H9 (cell line): ENCODE results near the gene VILL. TPM values are rescaled to one million over a fixed set of nuclear protein-coding genes. Genes with fewer than 3 reads are reported as not detected.

Experiments used
- DNase-seq: peaks from one replicate; pipeline ENCODE4 v3.0.0-alpha.2; 2017
- H2AFZ ChIP-seq: one replicate; pipeline ENCODE4 v1.6.1; 2013; ENCODE audit warnings: mild to moderate bottlenecking, low read length, control low read depth, moderate library complexity
- H2AK5ac ChIP-seq: 2 replicates; pipeline ENCODE4 v1.6.1; 2013; ENCODE audit warnings: low read length, control low read depth, mixed read lengths; ENCODE audit not compliant: insufficient read length
- H2BK120ac ChIP-seq: one replicate; pipeline ENCODE4 v1.6.1; 2013; ENCODE audit warnings: low read depth, mild to moderate bottlenecking, low read length, control low read depth, inconsistent platforms; ENCODE audit not compliant: poor library complexity, severe bottlenecking
- H2BK12ac ChIP-seq: 2 replicates; pipeline ENCODE4 v1.6.1; 2013; ENCODE audit warnings: low read length, control low read depth, mixed read lengths, low read depth; ENCODE audit not compliant: insufficient read length
- H2BK15ac ChIP-seq: 2 replicates; pipeline ENCODE4 v1.6.1; 2013; ENCODE audit warnings: low read depth, low read length, control low read depth
- H2BK20ac ChIP-seq: one replicate; pipeline ENCODE4 v1.6.1; 2013; ENCODE audit warnings: low read depth, mild to moderate bottlenecking, low read length, control low read depth, inconsistent platforms; ENCODE audit not compliant: poor library complexity, severe bottlenecking
- H2BK5ac ChIP-seq: 2 replicates; pipeline ENCODE4 v1.6.1; 2013; ENCODE audit warnings: low read length, control low read depth, mixed read lengths; ENCODE audit not compliant: insufficient read length
- H3K14ac ChIP-seq: 2 replicates; pipeline ENCODE4 v1.6.1; 2013; ENCODE audit warnings: low read length, control low read depth; ENCODE audit not compliant: insufficient read depth
- H3K18ac ChIP-seq: 2 replicates; pipeline ENCODE4 v1.6.1; 2013; ENCODE audit warnings: low read depth, mild to moderate bottlenecking, mixed read lengths, low read length, control low read depth; ENCODE audit not compliant: insufficient read length
- H3K23ac ChIP-seq: 2 replicates; pipeline ENCODE4 v1.6.1; 2013; ENCODE audit warnings: low read length, control low read depth, mixed read lengths, low read depth; ENCODE audit not compliant: insufficient read length
- H3K23me2 ChIP-seq: 2 replicates; pipeline ENCODE4 v1.6.1; 2013; ENCODE audit warnings: low read depth, mild to moderate bottlenecking, mixed read lengths, low read length, control low read depth; ENCODE audit not compliant: insufficient read length, poor library complexity, severe bottlenecking
- H3K27ac ChIP-seq: 2 replicates; pipeline ENCODE4 v1.5.1; 2013; ENCODE audit warnings: low read length, control low read depth, mixed read lengths, low read depth; ENCODE audit not compliant: insufficient read length
- H3K27me3 ChIP-seq: 2 replicates; pipeline ENCODE4 v1.6.1; 2013; ENCODE audit warnings: low read length, control low read depth, inconsistent platforms; ENCODE audit not compliant: insufficient read depth
- H3K4ac ChIP-seq: 2 replicates; pipeline ENCODE4 v1.6.1; 2013; ENCODE audit warnings: low read depth, mild to moderate bottlenecking, control low read depth, inconsistent platforms, low read length, moderate library complexity
- H3K4me1 ChIP-seq: 2 replicates; pipeline ENCODE4 v1.6.1; 2013; ENCODE audit warnings: low read length, control low read depth, inconsistent platforms; ENCODE audit not compliant: insufficient read depth
- H3K4me2 ChIP-seq: 2 replicates; pipeline ENCODE4 v1.6.1; 2013; ENCODE audit warnings: low read length, control low read depth, mixed read lengths; ENCODE audit not compliant: insufficient read length, insufficient read depth
- H3K56ac ChIP-seq: 2 replicates; pipeline ENCODE4 v1.6.1; 2013; ENCODE audit warnings: low read depth, mild to moderate bottlenecking, mixed read lengths, low read length, control low read depth; ENCODE audit not compliant: insufficient read length
- H3K79me1 ChIP-seq: 2 replicates; pipeline ENCODE4 v1.6.1; 2013; ENCODE audit warnings: low read depth, mild to moderate bottlenecking, moderate library complexity, low read length, control low read depth, inconsistent platforms; ENCODE audit not compliant: insufficient read depth, poor library complexity, severe bottlenecking
- H3K79me2 ChIP-seq: 2 replicates; pipeline ENCODE4 v1.6.1; 2013; ENCODE audit warnings: low read length, control low read depth, inconsistent platforms; ENCODE audit not compliant: insufficient read depth
- H3K9ac ChIP-seq: 2 replicates; pipeline ENCODE4 v1.6.1; 2013; ENCODE audit warnings: low read length, control low read depth, mixed read lengths; ENCODE audit not compliant: insufficient read length; ENCODE audit errors: extremely low read depth
- H3K9me3 ChIP-seq: one replicate; pipeline ENCODE4 v1.6.1; 2013; ENCODE audit warnings: low read depth, low read length, inconsistent platforms; ENCODE audit not compliant: control insufficient read depth
- H3T11ph ChIP-seq: one replicate; pipeline ENCODE4 v1.6.1; 2013; ENCODE audit warnings: mild to moderate bottlenecking, low read length, control low read depth, inconsistent platforms
- H4K20me1 ChIP-seq: one replicate; pipeline ENCODE4 v1.6.1; 2013; ENCODE audit not compliant: control insufficient read depth, insufficient read length, insufficient read depth
- H4K5ac ChIP-seq: 2 replicates; pipeline ENCODE4 v1.6.1; 2013; ENCODE audit warnings: low read depth, mild to moderate bottlenecking, mixed read lengths, low read length, control low read depth; ENCODE audit not compliant: insufficient read length
- H4K8ac ChIP-seq: replicated peaks from 2 replicates; pipeline ENCODE4 v1.6.1; 2013; ENCODE audit warnings: low read length, control low read depth, mixed read lengths, low read depth; ENCODE audit not compliant: insufficient read length
- H4K91ac ChIP-seq: 2 replicates; pipeline ENCODE4 v1.6.1; 2013; ENCODE audit warnings: low read depth, mild to moderate bottlenecking, moderate library complexity, mixed read lengths, low read length, control low read depth; ENCODE audit not compliant: insufficient read length
- H3K27ac Mint-ChIP-seq, 3 experiments: 2 replicates in 2 of 3; 3 replicates in 1 of 3; pipeline ENCODE4 v1.8.0; 2020 to 2021; ENCODE audit warnings: mixed read lengths in 3 of 3, mild to moderate bottlenecking in 1 of 3, moderate library complexity in 1 of 3
- H3K27me3 Mint-ChIP-seq: 2 replicates; pipeline ENCODE4 v1.8.0; 2021; ENCODE audit warnings: low read depth, mild to moderate bottlenecking, moderate library complexity, mixed read lengths
- H3K36me3 Mint-ChIP-seq, 3 experiments: 2 replicates in 2 of 3; 3 replicates in 1 of 3; pipeline ENCODE4 v1.8.0; 2020 to 2021; ENCODE audit warnings: low read depth in 3 of 3, mixed read lengths in 3 of 3; ENCODE audit not compliant: insufficient read depth in 1 of 3
- H3K4me1 Mint-ChIP-seq, 2 experiments: 2 replicates each; pipeline ENCODE4 v1.8.0; 2020; ENCODE audit warnings: mixed read lengths in 2 of 2
- H3K4me3 Mint-ChIP-seq, 2 experiments: 2 replicates in 1 of 2; 3 replicates in 1 of 2; pipeline ENCODE4 v1.8.0; 2020 to 2021; ENCODE audit warnings: mild to moderate bottlenecking in 2 of 2, mixed read lengths in 2 of 2, moderate library complexity in 1 of 2
- H3K9me3 Mint-ChIP-seq, 2 experiments: 2 replicates in 1 of 2; 3 replicates in 1 of 2; pipeline ENCODE4 v1.8.0; 2020; ENCODE audit warnings: mild to moderate bottlenecking in 2 of 2, mixed read lengths in 2 of 2, moderate library complexity in 1 of 2
- WGBS: extraction: QIAGEN DNeasy Blood & Tissue Kit; methylation state at CpG from one replicate; pipeline ENCODE4 v1.1.7; 2013; ENCODE audit warnings: missing lambda C conversion rate, low lambda C conversion rate, mixed read lengths; ENCODE audit not compliant: insufficient read length; ENCODE audit errors: extremely low coverage; 5-methylcytosine and 5-hydroxymethylcytosine counted together
- total RNA-seq: library from RNA; stranded (reverse); gene quantifications from 2 replicates; pipeline ENCODE4 v1.2.1, GENCODE V29; 2021
- TF ChIP-seq, protein P1 (sequence below): fragments of 200-600 bp; sonication (generic); conservative IDR thresholded peaks from 3 replicates; pipeline ENCODE4 v1.8.0; 2021; ENCODE audit warnings: antibody characterized with exemption, mild to moderate bottlenecking

The VILL gene
- total RNA-seq, 1 experiment from 2014 or later: 3.2 TPM

DNA sequence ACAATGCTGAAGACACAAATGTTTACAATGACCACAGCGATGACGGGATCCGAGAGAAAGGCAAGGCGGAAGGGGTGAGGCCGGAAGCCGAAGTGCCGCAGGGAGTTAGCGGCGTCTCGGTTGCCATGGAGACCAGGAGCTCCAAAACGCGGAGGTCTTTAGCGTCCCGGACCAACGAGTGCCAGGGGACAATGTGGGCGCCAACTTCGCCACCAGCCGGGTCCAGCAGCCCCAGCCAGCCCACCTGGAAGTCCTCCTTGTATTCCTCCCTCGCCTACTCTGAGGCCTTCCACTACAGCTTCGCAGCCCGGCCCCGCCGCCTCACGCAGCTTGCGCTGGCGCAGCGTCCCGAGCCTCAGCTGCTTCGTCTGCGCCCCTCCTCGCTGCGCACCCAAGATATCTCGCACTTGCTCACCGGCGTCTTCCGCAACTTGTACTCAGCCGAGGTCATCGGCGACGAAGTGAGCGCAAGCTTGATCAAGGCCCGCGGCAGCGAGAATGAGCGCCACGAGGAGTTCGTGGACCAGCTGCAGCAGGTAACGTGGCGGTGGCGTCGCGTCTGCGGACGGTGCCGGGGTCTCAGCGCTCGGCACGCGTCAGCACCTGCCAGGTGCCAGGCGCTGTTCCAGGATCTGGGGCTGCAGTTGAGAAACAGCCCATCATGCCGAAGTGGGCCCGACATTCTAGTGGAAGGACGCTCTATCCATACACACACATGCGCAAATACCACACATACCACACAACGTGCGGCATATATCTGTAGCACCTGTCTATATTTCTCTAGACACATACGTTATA lies 48.7 kb downstream of the VILL start, which contains the start of gene DLEC1:
Gene DLEC1, plus strand, starts transcription at position 108 of the 798 bp plus-strand sequence. Its CDS starts 18 bp downstream, at position 126.
- Histone ChIP-seq H3K18ac (peak within 1 kb of the TSS; percentile 3), H3K27me3 (peaks cover 6% of the 10 kb centered on the region; the same call in 1 of the 2 replicates), H3K23ac (no peak within 1 kb of the TSS), H3K23me2 (peaks cover 10% of the 10 kb centered on the region), H3K9me3 (no peaks in the 10 kb centered on the region), H4K5ac (no peak within 1 kb of the TSS), H2AK5ac (no peak within 1 kb of the TSS), H2BK20ac (no peak within 1 kb of the TSS), H3K4me2 (peak within 1 kb of the TSS; percentile 71), H4K20me1 (no peaks in the 10 kb centered on the region), H3K56ac (no peak within 1 kb of the TSS), H2BK5ac (no peak within 1 kb of the TSS), H3K79me2 (no peaks in the 10 kb centered on the region), H2BK15ac (no peak within 1 kb of the TSS), H3K14ac (no peak within 1 kb of the TSS), H2BK12ac (no peak within 1 kb of the TSS), H4K91ac (no peak within 1 kb of the TSS), H3T11ph (no peak within 1 kb of the TSS), H3K4me1 (no peaks in the 10 kb centered on the region; the same call in 1 of the 2 replicates), H4K8ac (no peak within 1 kb of the TSS), H3K27ac (no peak within 1 kb of the TSS), H3K4ac (no peak within 1 kb of the TSS), H2AFZ (peak within 1 kb of the TSS; percentile 88), H3K9ac (no peak within 1 kb of the TSS), H2BK120ac (no peak within 1 kb of the TSS), H3K79me1 (no peaks in the 10 kb centered on the region)
- H3K9me3 Mint-ChIP-seq: no peaks in the 10 kb centered on the region
- peaks cover 35% of the 10 kb centered on the region for H3K27me3 Mint-ChIP-seq
- peak within 1 kb of the TSS; percentile 70 to 78 for H3K4me3 Mint-ChIP-seq
- H3K36me3 Mint-ChIP-seq: no peaks in the 10 kb centered on the region
- peaks cover 10 to 15% of the 10 kb centered on the region in 2 experiments for H3K4me1 Mint-ChIP-seq
- no peak within 1 kb of the TSS for H3K27ac Mint-ChIP-seq
- TF ChIP-seq, protein P1, sequence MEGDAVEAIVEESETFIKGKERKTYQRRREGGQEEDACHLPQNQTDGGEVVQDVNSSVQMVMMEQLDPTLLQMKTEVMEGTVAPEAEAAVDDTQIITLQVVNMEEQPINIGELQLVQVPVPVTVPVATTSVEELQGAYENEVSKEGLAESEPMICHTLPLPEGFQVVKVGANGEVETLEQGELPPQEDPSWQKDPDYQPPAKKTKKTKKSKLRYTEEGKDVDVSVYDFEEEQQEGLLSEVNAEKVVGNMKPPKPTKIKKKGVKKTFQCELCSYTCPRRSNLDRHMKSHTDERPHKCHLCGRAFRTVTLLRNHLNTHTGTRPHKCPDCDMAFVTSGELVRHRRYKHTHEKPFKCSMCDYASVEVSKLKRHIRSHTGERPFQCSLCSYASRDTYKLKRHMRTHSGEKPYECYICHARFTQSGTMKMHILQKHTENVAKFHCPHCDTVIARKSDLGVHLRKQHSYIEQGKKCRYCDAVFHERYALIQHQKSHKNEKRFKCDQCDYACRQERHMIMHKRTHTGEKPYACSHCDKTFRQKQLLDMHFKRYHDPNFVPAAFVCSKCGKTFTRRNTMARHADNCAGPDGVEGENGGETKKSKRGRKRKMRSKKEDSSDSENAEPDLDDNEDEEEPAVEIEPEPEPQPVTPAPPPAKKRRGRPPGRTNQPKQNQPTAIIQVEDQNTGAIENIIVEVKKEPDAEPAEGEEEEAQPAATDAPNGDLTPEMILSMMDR: no peak
- WGBS: no CpG with 5 or more reads among the region's 67 CpGs
- peak; percentile 87 for DNase-seq
